ENCODE measurements around the gene FAP.

The FAP gene

GRCh38 chr2:162241571-162241970 is 1.7 kb downstream of the FAP start:
- DNase-seq (ENCODE audit: insufficient read length): no peak
- FAIRE-seq: no peak
- TF ChIP-seq TAF1 (IDR thresholded peaks at IDR 0.05; ENCODE audit: borderline replicate concordance, low read depth, low read length) (no peak), POLR2AphosphoS5 (IDR thresholded peaks at IDR 0.05; ENCODE audit: low read depth, low read length) (no peak), POLR2A (IDR thresholded peaks at IDR 0.05; ENCODE audit: low read depth, low read length) (no peak)

- no peak for FAIRE-seq
- no peak for DNase-seq (ENCODE audit: insufficient read length)
- TF ChIP-seq POLR2AphosphoS5 (IDR thresholded peaks at IDR 0.05; ENCODE audit: low read depth, low read length) (no peak), POLR2A (IDR thresholded peaks at IDR 0.05; ENCODE audit: low read depth, low read length) (no peak), TAF1 (IDR thresholded peaks at IDR 0.05; ENCODE audit: borderline replicate concordance, low read depth, low read length) (no peak)
These were observed 8.4 kb downstream of the FAP start for GRCh38 chr2:162234620-162235462.

- FAIRE-seq (no peak), DNase-seq (ENCODE audit: insufficient read length) (no peak)
- TF ChIP-seq TAF1 (IDR thresholded peaks at IDR 0.05; ENCODE audit: borderline replicate concordance, low read depth, low read length) (no peak), POLR2AphosphoS5 (IDR thresholded peaks at IDR 0.05; ENCODE audit: low read depth, low read length) (no peak), POLR2A (IDR thresholded peaks at IDR 0.05; ENCODE audit: low read depth, low read length) (no peak)
These were observed 10.0 kb downstream of the FAP start for GRCh38 chr2:162233197-162233596.

- TF ChIP-seq POLR2AphosphoS5 (IDR thresholded peaks at IDR 0.05; ENCODE audit: low read depth, low read length): no peak
- no peak for DNase-seq (ENCODE audit: insufficient read length)
- no peak for FAIRE-seq
These were observed 10.6 kb downstream of the FAP start for GRCh38 chr2:162232671-162233070.

GRCh38 chr2:162232027-162232426 is 11.2 kb downstream of the FAP start:
- TF ChIP-seq POLR2A (IDR thresholded peaks at IDR 0.05; ENCODE audit: low read depth, low read length) (no peak), POLR2AphosphoS5 (IDR thresholded peaks at IDR 0.05; ENCODE audit: low read depth, low read length) (no peak), TAF1 (IDR thresholded peaks at IDR 0.05; ENCODE audit: borderline replicate concordance, low read depth, low read length) (no peak)
- no peak for DNase-seq (ENCODE audit: insufficient read length)
- FAIRE-seq: no peak

DNA sequence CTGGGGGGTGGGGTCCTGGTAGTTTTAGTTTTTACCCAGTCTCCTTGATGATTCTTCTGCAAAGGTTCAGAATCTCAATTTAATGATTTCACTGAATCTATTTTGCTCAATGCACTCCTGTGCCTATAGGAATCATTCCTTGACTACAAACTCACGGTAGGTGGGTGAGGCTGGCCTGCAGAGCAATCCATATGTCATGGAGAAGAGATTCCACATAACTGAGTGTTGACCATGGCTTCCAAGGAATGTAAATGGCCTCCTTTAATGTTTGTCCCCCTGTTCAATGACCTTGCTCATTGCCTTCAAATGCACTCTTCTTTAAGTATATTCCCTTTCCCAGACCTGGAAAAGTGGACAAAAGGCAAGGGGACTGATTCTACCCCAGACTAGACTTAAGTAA is 12.5 kb downstream of the FAP start:
- no peak for TF ChIP-seq POLR2AphosphoS5 (IDR thresholded peaks at IDR 0.05; ENCODE audit: low read depth, low read length)
- TF ChIP-seq TAF1 (IDR thresholded peaks at IDR 0.05; ENCODE audit: borderline replicate concordance, low read depth, low read length): no peak
- TF ChIP-seq POLR2A (IDR thresholded peaks at IDR 0.05; ENCODE audit: low read depth, low read length): no peak
- FAIRE-seq: peak; percentile 24

DNA sequence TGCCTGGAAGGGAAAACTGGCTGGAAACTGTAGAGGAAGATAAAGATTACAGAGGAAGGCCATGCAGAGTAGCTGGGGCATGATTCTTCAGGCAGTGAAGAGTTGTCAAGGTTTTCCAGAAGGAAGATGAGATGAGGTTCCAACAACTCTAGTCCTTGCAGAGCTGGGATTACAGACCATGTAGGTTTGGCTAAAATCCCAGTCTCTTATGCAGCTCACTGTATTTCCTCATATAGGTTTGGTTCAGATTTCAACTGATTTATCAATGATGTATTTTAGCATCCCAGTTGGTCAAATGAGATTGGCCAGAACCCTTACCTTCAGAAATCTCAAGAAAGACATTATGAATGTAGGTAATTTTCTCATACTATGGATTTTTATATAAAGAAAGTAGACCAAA is 16.4 kb downstream of the FAP start:
- DNase-seq (ENCODE audit: insufficient read length): no peak
- FAIRE-seq: no peak
- TF ChIP-seq POLR2A (IDR thresholded peaks at IDR 0.05; ENCODE audit: low read depth, low read length): no peak
- TF ChIP-seq POLR2AphosphoS5 (IDR thresholded peaks at IDR 0.05; ENCODE audit: low read depth, low read length): no peak
- TF ChIP-seq TAF1 (IDR thresholded peaks at IDR 0.05; ENCODE audit: borderline replicate concordance, low read depth, low read length): no peak

More for the DNA sequence above, 12.5 kb downstream of the FAP start:
- DNase-seq (ENCODE audit: insufficient read length): no peak

GRCh38 chr2:162221064-162221463 is 22.2 kb downstream of the FAP start:
- no peak for TF ChIP-seq POLR2A (IDR thresholded peaks at IDR 0.05; ENCODE audit: low read depth, low read length)
- no peak for TF ChIP-seq TAF1 (IDR thresholded peaks at IDR 0.05; ENCODE audit: borderline replicate concordance, low read depth, low read length)
- TF ChIP-seq POLR2AphosphoS5 (IDR thresholded peaks at IDR 0.05; ENCODE audit: low read depth, low read length): no peak
- peak; percentile 87 for FAIRE-seq
- peak; percentile 18 for DNase-seq (ENCODE audit: insufficient read length)

DNA sequence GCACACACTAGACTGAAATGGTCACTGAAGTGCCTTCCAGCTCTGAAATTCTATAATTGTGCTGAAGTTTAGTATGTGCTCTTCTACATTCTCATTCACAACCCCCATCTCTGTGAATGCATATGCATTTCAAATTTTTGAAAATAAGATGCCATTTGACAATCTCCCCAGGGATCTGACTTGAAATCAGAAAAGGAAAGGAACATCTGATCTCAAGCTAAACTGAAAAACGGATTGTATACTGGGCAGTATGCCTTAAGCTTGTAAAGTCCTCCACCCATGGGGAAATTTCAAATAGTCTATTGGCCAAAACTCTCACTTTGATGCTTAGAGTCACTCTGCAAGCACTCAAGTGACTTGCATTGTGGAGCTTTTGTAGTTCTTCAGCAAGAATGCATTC is 22.9 kb downstream of the FAP start:
- DNase-seq (ENCODE audit: insufficient read length) (no peak), FAIRE-seq (no peak)
- TF ChIP-seq POLR2A (IDR thresholded peaks at IDR 0.05; ENCODE audit: low read depth, low read length) (no peak), POLR2AphosphoS5 (IDR thresholded peaks at IDR 0.05; ENCODE audit: low read depth, low read length) (no peak), TAF1 (IDR thresholded peaks at IDR 0.05; ENCODE audit: borderline replicate concordance, low read depth, low read length) (no peak)

DNA sequence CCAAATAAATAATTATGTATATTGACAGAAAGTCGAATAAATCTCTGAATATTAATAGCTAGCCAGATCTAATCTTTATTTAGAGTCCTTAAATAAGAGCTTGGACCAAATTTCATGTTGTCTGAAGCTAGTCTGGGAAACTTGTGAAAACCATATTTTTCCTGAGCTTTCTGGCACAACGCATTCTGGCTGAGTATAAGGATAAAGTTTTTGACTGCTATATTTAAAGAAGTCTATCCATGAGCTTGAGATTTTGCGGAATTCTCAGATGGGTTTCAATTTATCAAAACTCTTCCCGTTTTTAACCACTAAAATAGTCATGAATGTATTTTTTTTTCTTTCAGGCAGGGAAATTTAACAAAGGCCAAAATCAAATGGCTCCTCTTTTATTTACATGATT is 23.8 kb downstream of the FAP start:
- no peak for DNase-seq (ENCODE audit: insufficient read length)
- FAIRE-seq: no peak
- TF ChIP-seq POLR2A (IDR thresholded peaks at IDR 0.05; ENCODE audit: low read depth, low read length) (no peak), TAF1 (IDR thresholded peaks at IDR 0.05; ENCODE audit: borderline replicate concordance, low read depth, low read length) (no peak), POLR2AphosphoS5 (IDR thresholded peaks at IDR 0.05; ENCODE audit: low read depth, low read length) (no peak)

DNA sequence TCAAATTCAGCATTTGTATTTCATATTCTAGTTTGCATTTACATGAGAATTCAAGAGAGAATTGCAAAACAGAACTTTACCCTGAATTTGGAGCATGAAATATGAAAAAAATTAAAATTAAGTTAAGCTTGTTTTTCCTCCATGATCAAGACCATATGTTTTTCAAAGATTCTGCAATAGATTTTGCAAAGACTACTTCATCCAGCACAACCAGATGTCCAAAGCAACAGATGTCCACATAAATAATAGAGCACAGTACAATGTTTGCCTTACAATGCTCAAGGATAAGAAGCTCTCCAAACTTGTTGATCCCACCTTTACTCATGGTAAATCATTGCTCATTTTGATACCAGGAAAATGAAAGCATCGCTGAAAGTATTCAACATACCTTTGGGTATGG is 25.6 kb downstream of the FAP start:
- DNase-seq (ENCODE audit: insufficient read length): no peak
- no peak for FAIRE-seq
- no peak for TF ChIP-seq TAF1 (IDR thresholded peaks at IDR 0.05; ENCODE audit: borderline replicate concordance, low read depth, low read length)
- TF ChIP-seq POLR2AphosphoS5 (IDR thresholded peaks at IDR 0.05; ENCODE audit: low read depth, low read length): no peak
- TF ChIP-seq POLR2A (IDR thresholded peaks at IDR 0.05; ENCODE audit: low read depth, low read length): no peak

DNA sequence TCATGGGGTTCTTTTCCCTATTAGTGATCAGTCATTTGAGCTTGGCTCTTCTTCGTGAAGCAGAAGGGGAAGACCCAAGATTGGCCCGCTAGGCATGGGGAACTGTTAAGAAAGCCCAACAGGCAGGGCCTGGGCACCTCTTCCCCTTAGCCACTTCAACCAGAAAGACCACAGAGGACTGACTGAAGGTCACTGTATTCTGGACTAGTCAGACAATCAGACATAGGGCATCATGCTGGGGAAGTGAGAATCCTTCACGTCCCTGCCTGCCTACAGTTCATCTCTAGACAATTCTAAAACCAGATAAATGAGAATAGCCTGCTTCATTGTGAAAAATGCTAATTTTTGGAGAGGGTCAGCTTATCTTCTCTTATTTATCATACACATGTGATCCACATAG is 28.1 kb downstream of the FAP start:
- FAIRE-seq (no peak), DNase-seq (ENCODE audit: insufficient read length) (no peak)
- no peak for TF ChIP-seq POLR2AphosphoS5 (IDR thresholded peaks at IDR 0.05; ENCODE audit: low read depth, low read length)
- no peak for TF ChIP-seq TAF1 (IDR thresholded peaks at IDR 0.05; ENCODE audit: borderline replicate concordance, low read depth, low read length)
- no peak for TF ChIP-seq POLR2A (IDR thresholded peaks at IDR 0.05; ENCODE audit: low read depth, low read length)

All from GM12892 (cell line).